Endothelial cell (in vitro differentiated cells): ENCODE results near the gene METTL25B. TPM values are rescaled to one million over a fixed set of nuclear protein-coding genes. Genes with fewer than 3 reads are reported as not detected.
A peak's percentile ranks its signal among the peaks of the same experiment; 100 is the strongest.

Experiments
- DNase-seq: peaks from one replicate; pipeline ENCODE4 v3.0.0; 2021; ENCODE audit warnings: low spot score
- H3K27ac Mint-ChIP-seq: one replicate; pipeline ENCODE4 v1.8.0; 2021; ENCODE audit warnings: mixed read lengths, inconsistent platforms; ENCODE audit not compliant: unreplicated experiment
- H3K27me3 Mint-ChIP-seq: one replicate; pipeline ENCODE4 v1.8.0; 2021; ENCODE audit warnings: mild to moderate bottlenecking, moderate library complexity, mixed read lengths, inconsistent platforms; ENCODE audit not compliant: unreplicated experiment
- H3K36me3 Mint-ChIP-seq: one replicate; pipeline ENCODE4 v1.8.0; 2021; ENCODE audit warnings: mild to moderate bottlenecking, low read depth, mixed read lengths, inconsistent platforms; ENCODE audit not compliant: unreplicated experiment
- H3K4me1 Mint-ChIP-seq: one replicate; pipeline ENCODE4 v1.8.0; 2021; ENCODE audit warnings: mild to moderate bottlenecking, mixed read lengths, inconsistent platforms; ENCODE audit not compliant: unreplicated experiment
- H3K4me3 Mint-ChIP-seq: one replicate; pipeline ENCODE4 v1.8.0; 2021; ENCODE audit warnings: mild to moderate bottlenecking, mixed read lengths, inconsistent platforms; ENCODE audit not compliant: unreplicated experiment
- H3K9me3 Mint-ChIP-seq: one replicate; pipeline ENCODE4 v1.8.0; 2021; ENCODE audit warnings: mixed read lengths, inconsistent platforms; ENCODE audit not compliant: unreplicated experiment
- CTCF ChIP-seq: fragments of 200-600 bp; sonication (generic); IDR thresholded peaks from one replicate; pipeline ENCODE4 v1.5.0; 2021; ENCODE audit warnings: antibody characterized with exemption; ENCODE audit not compliant: unreplicated experiment
- total RNA-seq: library from RNA; stranded (reverse); fragmentation: NEBNext Ultra II Directional; extraction: Animal tissue kit (Norgen Biotek cat#: 25700); gene quantifications from one replicate; pipeline ENCODE4 v1.2.1, GENCODE V29; 2021; ENCODE audit not compliant: unreplicated experiment

The METTL25B gene
- total RNA-seq, 1 donor from 2014 or later: 19.3 TPM

DNA sequence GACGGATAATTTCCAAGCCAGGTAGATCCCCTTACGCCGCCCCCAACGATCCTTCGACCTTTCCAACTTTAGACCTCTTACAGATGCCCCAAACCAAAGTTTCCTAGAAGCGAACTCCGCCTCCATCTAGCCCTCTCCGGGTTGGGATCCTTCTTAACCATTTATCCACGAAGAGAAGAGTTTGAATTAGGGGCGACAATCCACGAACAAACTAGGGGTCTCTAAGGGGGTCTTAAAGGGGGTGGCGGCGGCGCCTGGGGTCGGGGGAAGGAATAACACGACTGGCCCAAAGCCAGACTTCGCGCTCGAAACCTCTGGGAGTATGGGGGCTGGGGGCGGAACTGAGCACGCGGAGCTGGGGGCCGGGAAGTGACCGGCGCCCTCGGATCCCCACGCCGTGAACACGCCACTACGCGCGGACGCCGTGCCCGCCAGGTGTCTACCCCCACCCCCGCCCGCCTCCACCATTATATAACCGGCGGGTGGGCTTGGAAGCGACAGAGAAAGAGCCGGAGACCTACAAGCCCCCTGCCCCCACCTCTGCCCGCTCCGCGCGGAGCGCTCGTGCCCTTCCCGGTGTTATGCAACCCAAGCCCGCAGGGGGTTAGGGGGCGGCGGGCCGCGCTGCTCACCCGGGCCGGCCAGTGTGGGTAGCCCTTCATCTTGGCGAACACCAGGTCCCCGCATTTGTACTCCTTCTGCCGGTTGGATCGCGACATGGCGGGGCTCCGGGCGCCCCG, 22.6 kb downstream of the METTL25B start:
- peak overlapping the region; percentile 94 for H3K4me3 Mint-ChIP-seq
- no peak for TF ChIP-seq CTCF
- peaks cover 10% of the 10 kb centered on the region for H3K36me3 Mint-ChIP-seq
- peak; percentile 61 for DNase-seq
- peaks cover 53% of the 10 kb centered on the region for H3K4me1 Mint-ChIP-seq
- H3K27ac Mint-ChIP-seq: peak overlapping the region; percentile 99
- no peaks in the 10 kb centered on the region for H3K9me3 Mint-ChIP-seq
- H3K27me3 Mint-ChIP-seq: peaks cover 23% of the 10 kb centered on the region

DNA sequence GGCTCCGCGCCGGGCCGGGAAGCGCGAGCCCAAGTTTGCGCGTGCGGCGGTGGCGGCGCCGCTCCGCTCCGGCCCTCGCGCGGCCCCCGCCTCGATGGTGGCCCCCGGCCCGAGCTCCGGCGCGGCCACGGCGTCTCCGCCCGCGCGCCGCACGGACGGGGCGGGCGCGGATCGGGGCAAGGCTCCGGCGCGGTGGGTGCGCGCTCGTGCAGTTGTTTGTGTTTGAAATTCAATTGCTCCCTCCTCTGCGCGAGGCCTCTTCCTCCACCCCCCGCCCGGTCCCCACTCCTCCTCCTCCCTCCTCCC, 23.1 kb downstream of the METTL25B start, which contains the start of gene HDGF:
HDGF (minus strand) TSS at position 225 of the 306 bp plus-strand sequence. CDS start 246 bp downstream, outside the sequence.
- DNase-seq: no peak
- H3K27me3 Mint-ChIP-seq: peaks cover 22% of the 10 kb centered on the region
- H3K4me1 Mint-ChIP-seq: peaks cover 48% of the 10 kb centered on the region
- no peaks in the 10 kb centered on the region for H3K9me3 Mint-ChIP-seq
- H3K36me3 Mint-ChIP-seq: peaks cover 5% of the 10 kb centered on the region
- H3K4me3 Mint-ChIP-seq: peak within 1 kb of the TSS; percentile 96
- TF ChIP-seq CTCF: no peak
- H3K27ac Mint-ChIP-seq: peak within 1 kb of the TSS; percentile 99

GRCh38 chr1:156751757-156752481, 23.6 kb downstream of the METTL25B start:
- TF ChIP-seq CTCF: no peak
- H3K27ac Mint-ChIP-seq: peak overlapping the region; percentile 80
- H3K4me3 Mint-ChIP-seq: peak overlapping the region; percentile 96
- DNase-seq: peak; percentile 96
- no peaks in the 10 kb centered on the region for H3K9me3 Mint-ChIP-seq
- H3K4me1 Mint-ChIP-seq: peaks cover 45% of the 10 kb centered on the region
- peaks cover 20% of the 10 kb centered on the region for H3K27me3 Mint-ChIP-seq
- peaks cover 4% of the 10 kb centered on the region for H3K36me3 Mint-ChIP-seq

DNA sequence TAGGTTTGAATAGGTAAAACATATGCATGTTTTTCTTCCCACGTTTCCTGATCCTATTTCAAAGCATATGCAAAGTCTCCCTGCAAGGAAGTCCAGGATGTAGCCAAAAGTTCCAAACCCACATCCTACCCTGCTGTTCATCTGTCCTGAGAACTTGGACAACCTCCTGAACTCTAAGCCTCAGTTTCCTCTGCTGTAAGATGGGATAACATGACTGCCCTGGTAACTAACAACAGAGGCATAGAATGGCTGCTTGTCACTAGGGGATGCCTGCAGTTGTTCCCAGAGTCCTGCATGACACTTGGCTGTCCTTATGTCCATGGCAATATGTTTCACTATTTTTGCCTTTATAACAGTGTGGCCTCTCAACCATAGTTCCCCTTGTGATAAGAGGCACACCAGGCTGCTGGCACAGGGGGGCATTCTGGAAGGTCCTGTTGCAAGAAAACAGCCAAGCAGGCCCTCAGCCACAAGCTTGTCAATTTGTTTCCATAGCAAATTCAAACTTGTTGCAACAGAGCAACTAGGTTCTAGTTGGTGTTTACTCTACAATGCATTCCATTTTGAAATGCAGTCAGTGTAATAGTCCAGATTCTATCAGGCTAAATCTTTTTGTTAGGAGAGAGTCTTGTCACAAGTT, 24.7 kb downstream of the METTL25B start:
- no peak for TF ChIP-seq CTCF
- no peaks in the 10 kb centered on the region for H3K9me3 Mint-ChIP-seq
- H3K27me3 Mint-ChIP-seq: peaks cover 15% of the 10 kb centered on the region
- peaks cover 39% of the 10 kb centered on the region for H3K4me1 Mint-ChIP-seq
- H3K27ac Mint-ChIP-seq: peak overlapping the region; percentile 80
- peak overlapping the region; percentile 96 for H3K4me3 Mint-ChIP-seq
- no peaks in the 10 kb centered on the region for H3K36me3 Mint-ChIP-seq
- DNase-seq: no peak
